HG02981 (cell line): ENCODE data around the gene PPM1B.
"Not testable (repeated sequence)": the region's sequence is repeated elsewhere in the genome, so short reads cannot be mapped to it uniquely, and the experiment has no call there.

ENCODE experiments used
- ATAC-seq: cut with Tn5 transposase; IDR thresholded peaks from one replicate; pipeline ENCODE4 v1.9.1; 2021; ENCODE audit warnings: mild to moderate bottlenecking, moderate library complexity; ENCODE audit not compliant: unreplicated experiment

PPM1B gene

GRCh38 chr2:44155666-44156446 lies 12.8 kb upstream of the PPM1B start:
- ATAC-seq, result no peak

- ATAC-seq, result no peak
Measured at GRCh38 chr2:44163777-44164176, 4.9 kb upstream of the PPM1B start.

DNA sequence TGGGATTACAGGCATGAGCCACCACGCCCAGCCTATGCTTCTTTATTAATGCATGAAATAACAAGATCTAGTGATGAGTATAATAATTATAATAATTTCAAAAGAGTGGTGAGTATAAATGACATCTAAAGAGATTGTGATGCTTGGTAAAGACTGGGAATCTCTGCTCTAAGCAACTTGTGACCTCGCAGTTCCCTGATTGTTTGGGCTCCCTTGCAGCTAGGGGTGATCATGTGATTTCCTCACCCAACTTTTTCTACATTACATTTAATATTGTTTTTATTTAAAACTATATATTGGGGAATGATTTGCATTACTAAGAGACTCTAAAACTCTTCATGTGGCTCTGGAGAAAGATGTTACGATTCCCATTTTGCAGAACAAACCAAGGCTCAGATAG lies 4.1 kb upstream of the PPM1B start:
- no peak for ATAC-seq

DNA sequence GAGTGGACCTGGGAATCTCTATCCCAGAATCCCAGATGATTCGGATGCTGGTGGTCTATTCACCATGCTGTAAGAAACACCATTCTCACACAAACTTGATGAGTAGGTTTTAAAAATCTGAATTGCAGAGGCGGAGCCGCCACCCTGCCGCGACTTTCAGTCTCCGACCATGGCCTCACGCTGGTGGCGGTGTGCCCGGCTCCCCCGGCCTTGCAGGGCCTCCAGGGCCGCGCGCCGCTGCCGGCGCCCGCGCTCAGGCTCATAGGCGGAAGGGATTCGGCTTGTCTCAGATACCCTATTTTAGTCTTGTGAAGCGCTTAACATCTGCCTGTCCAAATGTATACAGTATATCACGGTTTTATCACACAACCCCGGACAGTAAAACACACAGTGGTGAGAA lies 2.6 kb upstream of the PPM1B start:
- ATAC-seq, result no peak

DNA sequence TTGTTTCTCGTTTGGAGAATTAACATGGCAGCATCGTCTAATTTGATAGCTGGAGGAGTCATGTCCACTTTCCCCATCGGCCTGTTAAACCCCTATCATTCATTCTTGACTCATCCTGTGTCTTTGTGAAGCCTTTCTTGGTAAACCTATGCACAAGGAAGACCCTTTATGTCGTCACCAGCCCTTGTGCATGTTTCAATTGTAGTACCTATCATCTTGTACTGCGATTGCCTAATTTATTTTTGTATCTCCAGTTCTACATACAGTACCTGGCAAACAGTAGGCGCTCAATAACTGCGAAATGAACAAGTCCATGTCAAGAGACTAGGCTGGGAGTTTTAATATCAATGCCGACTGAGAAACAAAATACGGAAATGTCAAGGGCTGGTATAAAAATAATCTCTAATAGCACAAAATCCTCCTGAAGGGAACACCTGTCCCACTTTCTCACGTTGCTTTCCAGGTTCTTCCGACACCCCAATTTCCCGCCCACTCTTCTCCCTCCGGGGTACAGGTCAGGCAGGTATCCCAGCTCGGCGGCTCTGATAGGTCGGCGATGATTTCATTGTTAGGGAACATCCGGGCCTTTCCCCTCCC lies 1.3 kb upstream of the PPM1B start:
- no peak for ATAC-seq

DNA sequence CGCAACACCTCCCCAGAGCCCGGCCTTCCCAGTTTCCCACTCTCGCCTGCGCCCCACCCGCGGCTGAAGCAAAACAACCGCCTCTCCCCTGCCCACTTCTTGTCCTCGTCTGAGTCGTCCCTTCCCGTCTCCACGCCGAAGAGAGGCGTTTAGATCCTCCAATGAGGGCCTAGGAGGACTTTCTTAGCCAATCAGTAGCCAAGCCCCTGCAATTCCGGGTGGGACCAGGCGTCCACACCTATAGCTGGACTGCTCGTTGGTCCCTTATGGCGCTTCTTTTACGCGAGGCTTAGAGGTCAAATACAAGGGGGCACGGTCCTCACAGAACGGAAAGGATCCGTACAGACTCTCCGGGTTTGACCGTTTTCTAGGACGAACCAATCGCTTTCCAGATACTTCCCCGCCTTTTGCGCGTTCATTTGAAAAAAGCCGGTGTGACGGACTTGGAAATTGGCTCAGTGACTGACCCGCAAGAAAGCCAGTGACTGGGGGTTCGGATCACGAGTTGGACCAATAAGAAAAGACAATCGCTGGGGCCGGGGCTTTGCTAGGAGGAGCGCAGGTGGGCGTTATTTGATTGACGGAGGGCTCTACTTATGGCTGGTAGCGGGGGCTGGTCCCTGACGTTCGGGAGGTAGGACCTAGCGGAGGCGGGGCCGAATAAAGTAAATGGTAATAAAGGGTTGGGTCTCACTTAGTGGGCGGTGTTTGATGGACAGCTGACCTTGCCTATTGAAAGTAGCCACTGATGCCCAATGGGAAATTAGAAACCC lies 581 bp upstream of the PPM1B start:
- peak; percentile 84 for ATAC-seq

DNA sequence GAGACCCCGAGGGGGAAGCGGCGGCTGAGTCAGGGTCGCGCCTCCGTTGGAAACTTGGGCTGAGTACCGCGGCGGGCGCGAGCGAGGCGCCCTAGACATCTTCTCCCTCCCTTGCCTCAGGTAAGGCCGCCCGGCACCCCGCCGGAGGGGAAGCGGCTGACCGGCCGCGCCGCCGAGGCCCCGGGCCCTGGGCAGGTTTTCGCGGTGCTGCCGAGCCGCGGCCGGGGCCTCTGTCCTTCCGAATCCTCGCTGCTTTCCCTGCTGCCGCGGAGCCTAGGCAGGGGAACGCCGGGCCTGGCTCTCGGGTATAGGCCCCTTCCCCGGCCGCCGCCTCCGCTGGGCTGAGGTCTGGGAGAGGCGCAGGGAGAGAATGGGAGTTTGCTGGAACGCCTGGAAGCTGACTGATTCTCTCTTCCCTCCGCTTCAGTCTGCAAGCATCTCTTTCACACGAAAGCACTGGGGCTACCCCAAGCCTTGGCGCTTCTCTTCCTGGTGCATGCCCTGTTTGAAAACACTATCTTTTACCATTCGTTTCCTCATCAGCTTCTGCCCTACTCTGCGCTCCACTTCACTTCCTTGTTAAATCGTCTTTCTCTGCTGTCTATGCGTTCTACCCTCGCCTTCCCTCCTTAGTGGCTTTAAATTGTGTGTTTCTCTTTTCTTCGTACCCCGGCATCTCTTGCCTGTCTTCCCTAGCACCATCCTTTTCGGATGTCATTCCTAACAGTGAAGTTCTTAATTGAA lies 652 bp downstream of the PPM1B start:
- ATAC-seq, result no peak

- no peak for ATAC-seq
Measured at GRCh38 chr2:44170311-44170717, 1.6 kb downstream of the PPM1B start.

DNA sequence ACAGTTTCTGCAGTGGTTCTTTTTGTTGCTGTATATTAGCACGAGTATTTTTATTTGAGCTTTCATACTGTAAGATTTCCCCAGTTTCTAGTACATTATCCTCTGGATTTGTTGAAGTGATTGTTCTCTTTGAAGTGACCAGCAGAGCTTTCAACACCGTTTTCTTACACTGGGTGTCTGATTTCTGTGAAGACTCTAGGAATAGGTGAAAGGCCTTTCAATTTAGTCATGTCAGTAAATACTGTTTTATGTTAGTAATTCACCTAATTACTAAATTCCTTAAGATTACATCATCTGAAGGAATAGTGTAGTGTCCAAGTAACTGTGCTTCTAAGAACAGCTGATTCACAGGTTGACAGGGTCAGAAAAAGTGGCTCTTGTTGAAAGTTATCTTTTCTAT lies 2.3 kb downstream of the PPM1B start:
- no peak for ATAC-seq

DNA sequence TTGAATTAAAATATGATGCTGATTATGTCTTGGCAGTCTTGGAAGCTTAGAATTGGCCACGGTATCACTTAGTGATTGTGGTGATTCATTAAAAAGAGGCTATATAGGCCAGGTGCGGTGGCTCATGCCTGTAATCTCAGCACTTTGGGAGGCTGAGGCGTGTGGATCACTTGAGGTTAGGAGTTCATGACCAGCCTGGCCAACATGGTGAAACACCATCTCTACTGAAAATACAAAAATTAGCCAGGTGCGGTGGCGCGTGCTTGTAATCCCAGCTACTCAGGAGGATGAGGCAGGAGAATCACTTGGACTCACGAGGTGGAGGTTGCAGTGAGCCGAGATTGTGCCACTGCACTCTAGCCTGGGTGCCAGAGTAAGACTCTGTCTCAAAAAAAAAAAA lies 2.8 kb downstream of the PPM1B start:
- not testable (repeated sequence) for ATAC-seq

DNA sequence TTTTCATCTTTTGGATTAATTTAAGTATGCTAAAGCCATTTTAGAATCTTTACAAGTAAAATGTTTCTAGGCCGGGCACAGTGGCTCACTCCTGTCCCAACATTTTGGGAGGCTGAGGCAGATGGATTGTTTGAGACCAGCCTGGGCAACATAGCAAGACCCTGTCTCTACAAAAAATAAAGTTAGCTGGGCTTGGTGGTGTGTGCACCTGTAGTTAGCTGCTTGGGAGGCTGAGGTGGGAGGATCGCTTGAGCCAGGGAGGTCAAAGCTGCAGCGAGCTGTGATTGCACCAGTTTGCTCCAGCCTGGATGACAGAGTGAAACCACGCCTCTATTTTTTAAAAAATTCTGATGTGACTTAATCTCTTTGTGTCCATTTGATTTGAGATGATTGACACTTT lies 3.9 kb downstream of the PPM1B start:
- no peak for ATAC-seq

- no peak for ATAC-seq
Measured at GRCh38 chr2:44178950-44179349, 10.3 kb downstream of the PPM1B start.

GRCh38 chr2:44181648-44182047 lies 13.0 kb downstream of the PPM1B start:
- no peak for ATAC-seq

- ATAC-seq, result no peak
Measured at GRCh38 chr2:44184106-44184505, 15.4 kb downstream of the PPM1B start.

- ATAC-seq, result no peak
Measured at GRCh38 chr2:44186810-44187209, 18.1 kb downstream of the PPM1B start.

GRCh38 chr2:44187251-44187650 lies 18.6 kb downstream of the PPM1B start:
- ATAC-seq, result no peak

- ATAC-seq, result no peak
Measured at GRCh38 chr2:44188696-44189095, 20.0 kb downstream of the PPM1B start.

DNA sequence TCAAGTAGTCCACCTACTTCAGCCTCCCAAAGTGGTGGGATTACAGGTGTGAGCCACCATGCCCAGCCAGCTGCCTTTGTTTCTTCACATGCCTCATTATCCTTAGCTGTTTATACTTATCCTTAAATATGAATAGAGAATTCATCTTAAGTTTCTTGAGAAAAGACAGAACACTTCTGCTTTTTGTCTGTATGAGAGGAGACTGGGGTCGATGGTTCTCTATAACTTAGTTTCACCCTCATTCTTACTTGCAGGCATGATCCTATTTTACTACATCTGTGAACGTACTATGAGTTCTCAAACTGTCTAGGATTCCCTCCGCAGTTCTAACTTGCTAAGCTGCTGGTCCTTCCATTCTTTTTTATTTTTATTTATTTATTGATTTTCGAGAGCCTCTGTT lies 20.4 kb downstream of the PPM1B start:
- ATAC-seq, result no peak

DNA sequence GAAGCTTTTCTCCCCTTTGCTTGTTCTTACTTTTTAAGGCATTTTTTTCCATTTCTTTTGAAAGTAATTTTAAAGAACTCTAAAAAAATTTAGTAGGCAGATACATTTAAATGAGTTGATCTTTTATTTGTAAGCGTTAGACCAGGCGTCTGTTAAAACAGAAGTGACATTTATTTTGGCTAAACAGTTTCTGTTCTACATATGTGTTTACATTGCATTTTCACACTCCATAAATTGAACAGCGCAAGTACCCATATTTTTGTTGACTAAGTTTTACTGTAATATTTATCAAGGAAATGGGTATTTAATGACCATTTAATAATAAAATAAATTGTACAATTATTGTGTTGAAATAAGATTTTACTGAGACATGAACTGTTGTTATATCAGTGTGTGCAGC lies 21.9 kb downstream of the PPM1B start:
- no peak for ATAC-seq

- ATAC-seq, result peak; percentile 91
Measured at GRCh38 chr2:44191739-44192138, 23.1 kb downstream of the PPM1B start.

GRCh38 chr2:44192646-44193045 lies 24.0 kb downstream of the PPM1B start:
- ATAC-seq, result no peak
